Measurements from ENCODE around the gene GSTM5.

- TF ChIP-seq POLR2A (IDR thresholded peaks at IDR 0.05; ENCODE audit: low read depth, low read length) (no peak), POU2F2 (IDR thresholded peaks at IDR 0.05; ENCODE audit: low read depth, low read length) (no peak), POLR2AphosphoS5 (IDR thresholded peaks at IDR 0.05; ENCODE audit: low read depth, low read length) (no peak), TAF1 (IDR thresholded peaks at IDR 0.05; ENCODE audit: low read depth, low read length) (no peak), SPI1 (IDR thresholded peaks at IDR 0.05; ENCODE audit: low read depth, low read length) (no peak)
Observed at GRCh38 chr1:109718495-109718894, 6.4 kb downstream of the GSTM5 start.

Data from GM12891 (cell line).